NCI-H524 treated with DMSO at 0.1 percent for 48 hours (cell line): ENCODE data around the gene ZNF331.
A peak's percentile ranks its signal among the peaks of the same experiment; 100 is the strongest.

Experiments used
- DNase-seq: peaks from one replicate; lab custom pipeline; 2025; lab: John Stamatoyannopoulos, UW

Gene ZNF331

DNA sequence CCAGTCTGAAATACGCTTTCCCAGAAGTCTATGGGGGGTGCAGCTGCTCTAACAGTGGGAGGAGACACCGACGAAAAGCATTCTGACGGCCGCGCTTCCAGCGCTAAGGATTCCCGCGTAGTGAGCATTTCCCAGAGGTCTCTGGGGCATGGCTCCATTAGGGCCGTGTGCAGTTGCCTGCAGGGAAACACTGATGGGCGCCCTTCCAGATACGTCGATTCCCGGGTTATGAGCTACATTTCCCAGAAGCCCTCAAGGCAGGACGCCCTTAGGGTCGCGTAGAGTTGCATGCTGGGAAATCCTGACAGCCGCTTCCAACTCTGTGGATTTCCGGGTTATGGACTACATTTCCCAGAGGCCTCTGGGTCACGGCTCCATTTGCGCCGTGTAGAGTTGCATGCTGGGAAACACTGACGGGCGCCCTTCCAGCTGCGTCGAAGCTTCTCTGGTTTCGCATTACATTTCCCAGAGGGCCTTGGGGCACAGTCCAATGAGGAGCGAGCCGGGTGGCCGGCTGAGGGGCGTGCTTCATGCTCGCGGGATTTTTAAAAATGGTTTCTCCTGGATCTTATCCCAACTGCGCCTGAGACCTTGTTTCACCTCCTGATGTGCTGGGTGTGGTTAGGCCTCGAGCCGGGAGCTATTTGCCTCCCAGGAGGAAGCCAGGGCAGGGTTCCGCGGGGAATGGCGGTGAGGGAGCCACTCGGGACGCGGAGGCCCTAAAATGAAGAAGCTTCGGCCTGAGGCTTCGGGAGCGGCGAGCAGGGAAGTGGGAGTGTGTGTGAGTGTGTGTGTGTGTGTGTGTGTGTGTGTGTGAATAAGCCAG lies 17.2 kb upstream of the ZNF331 start:
- DNase-seq = peak; percentile 97

DNA sequence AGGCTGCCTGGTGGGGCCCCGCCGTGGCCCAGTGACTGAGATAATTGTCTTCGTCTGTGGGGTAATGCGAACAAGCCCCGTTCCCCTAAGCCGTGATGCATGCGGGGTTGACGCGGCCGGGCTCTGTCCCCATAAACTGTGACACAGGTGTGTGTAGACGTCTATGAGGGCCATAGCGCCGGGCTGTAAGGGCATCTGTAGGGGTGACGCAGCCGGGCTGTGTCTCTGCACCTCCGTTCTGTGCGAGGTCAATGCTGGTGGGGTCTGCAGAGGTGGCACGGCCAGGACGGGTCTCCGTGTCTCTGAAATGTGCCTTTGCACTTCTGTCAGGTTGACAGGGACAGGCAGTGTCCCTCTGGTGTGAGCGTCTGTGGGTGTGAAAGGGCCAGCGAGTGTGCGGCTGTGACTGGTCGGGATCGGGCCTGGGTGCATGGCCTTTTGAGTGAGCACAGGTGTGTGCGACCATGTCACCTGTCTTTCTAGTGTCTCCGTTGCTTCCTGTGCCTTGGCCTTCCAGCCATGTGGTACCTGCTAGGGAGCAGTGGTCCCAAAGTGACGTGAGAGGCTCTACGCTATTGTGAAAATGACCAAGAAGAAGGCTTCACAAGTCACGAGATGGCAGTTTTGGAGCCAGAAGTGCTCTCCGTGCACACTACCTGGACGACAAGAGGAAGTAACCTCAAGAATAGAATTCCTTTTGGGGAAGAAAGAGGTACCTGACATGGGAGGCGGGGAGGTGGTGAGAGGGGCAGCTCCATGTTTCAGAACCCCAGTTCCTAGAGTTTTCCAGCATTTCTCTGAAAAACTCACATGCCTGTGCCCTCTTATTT lies 16.4 kb upstream of the ZNF331 start:
- no peak for DNase-seq

DNA sequence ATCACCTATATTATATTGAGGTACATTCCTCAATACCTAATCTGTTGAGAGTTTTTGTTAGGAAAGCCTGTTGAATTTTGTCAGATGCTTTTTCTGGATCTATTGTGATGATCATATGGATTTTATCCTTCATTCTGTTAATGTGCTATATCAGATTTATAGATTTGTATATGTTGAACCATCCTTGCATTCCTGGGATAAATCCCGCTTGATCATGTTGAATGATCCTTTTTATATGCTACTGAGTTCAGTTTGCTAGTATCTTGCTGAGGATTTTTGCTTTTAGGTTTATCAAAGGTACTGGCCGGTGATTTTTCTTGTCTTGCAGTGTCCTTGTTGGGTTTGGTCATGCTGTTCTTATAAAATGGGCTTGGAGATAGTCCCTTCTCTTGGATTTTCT lies 12.0 kb upstream of the ZNF331 start:
- DNase-seq = no peak

DNA sequence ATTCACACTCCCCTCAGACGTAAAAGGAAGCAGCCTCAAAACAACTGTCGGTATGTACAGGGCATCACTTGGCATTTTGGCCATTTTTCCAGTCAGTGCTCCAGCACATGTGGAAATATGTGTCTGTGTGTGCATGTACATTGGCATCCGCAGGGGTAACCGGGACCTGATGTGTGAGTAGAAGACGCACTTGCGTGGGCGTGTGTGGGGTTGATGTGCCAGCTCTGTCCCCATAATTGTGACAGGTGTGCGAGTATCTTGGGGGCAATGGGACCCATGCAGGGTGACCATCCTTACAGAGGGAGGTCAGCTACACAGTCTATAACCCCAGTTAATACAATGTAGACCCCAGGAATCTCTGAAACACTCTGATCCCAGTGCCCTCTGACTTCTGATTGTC lies 7.3 kb upstream of the ZNF331 start:
- no peak for DNase-seq

DNA sequence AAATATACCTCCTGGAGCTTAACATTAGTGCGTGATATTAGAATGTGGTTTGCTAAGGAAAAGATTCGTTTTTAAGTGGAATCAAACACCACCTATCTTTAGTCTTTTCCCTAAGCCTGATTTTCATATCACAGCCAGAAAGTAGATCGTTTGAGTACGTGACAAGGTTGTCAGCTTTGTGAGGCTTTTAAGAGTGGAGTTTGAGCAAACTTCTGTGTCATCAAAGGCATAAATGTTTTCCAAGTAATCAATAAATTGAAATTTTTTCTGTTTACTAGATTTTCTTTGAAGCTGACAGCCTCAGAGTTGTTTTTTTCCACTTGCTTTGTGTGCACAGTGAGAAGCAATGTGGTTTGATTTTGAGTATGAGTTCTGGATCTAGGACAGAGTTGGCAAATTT lies 6.5 kb upstream of the ZNF331 start:
- no peak for DNase-seq

DNA sequence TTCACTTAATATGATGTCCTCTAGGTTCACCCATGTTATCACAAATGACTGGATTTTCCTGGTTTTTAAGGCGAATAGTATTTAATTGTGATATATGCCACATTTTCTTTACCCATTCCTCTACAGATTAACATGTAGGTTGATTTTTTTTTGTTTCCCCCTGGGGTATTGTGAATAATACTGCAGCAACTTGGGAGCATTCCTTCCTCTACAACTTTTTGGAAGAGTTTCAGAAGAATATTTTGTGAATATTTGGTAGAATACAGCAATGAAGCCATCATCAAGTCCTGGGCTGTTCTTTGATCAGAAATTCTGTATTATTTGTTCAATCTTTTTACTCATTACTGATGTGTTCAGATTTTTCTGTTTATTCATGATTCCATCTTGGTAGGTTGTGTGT lies 5.6 kb upstream of the ZNF331 start:
- DNase-seq = no peak

DNA sequence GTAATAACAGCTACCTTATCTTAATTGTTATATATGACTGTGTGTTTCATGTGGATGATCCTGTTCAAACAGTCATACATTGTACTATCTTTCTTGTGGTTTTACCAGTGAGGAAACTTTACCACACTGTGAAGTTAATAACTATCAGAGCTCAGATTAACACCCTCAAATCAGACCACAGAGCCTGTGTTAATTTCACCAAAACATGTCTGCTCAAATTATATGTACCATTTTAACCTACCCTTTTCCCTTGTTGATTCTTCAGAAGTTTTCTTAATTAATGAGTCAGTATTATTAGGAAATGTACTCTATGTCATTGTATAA lies 1.8 kb upstream of the ZNF331 start:
- no peak for DNase-seq

DNA sequence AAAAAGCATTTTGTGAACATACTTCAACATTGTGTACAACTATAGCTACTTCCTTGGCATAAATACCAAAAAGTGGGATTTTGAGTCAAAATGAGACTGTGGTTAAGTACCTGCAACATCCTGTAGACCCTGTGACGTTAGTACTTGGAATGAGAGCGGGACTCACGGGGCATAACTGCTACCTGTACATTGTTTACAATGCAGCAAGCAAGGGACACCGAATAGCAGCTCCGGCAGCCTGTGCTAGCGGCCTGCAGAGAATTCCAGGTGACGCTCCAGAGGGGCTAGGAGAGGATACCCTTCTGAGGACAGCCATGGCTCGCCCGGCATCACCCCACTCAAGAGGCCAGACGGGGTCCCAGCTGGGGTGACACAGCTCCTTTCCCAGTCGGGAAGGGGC lies 824 bp upstream of the ZNF331 start:
- DNase-seq = no peak

DNA sequence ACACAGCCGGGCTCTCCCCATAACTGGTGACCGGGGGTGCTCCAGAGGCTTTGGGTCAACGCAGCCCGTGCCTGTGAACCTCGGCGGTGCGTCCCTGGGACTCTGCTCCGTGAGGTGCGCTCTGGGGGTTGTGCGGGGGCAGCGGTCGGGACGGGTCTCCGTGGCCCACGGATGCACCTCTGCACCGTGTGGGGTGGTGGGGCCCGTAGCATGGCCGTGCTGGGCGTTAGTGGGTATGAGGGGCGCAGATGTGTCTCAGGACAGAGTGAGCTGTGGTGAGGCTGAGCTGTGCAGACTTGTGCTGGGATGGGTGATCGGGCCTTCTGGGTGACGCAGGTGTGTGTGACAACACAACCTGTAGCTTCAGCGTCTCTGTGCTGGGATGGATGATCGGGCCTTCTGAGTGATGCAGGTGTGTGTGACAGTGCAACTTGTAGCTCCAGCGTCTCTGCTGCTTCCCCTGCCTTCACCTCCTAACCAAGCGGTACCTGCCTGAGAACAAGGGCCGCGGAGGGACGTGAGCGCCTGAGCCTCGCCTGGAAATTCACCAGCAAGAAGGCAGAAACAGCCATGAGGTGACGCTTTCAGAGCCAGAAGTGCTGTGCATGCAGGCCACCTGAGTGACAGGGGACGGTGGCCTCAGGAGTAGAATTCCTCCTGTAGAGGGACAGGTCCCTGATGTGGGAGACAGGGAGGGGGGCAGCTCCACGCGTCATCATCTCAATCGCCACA lies 599 bp downstream of the ZNF331 start:
- DNase-seq = no peak

DNA sequence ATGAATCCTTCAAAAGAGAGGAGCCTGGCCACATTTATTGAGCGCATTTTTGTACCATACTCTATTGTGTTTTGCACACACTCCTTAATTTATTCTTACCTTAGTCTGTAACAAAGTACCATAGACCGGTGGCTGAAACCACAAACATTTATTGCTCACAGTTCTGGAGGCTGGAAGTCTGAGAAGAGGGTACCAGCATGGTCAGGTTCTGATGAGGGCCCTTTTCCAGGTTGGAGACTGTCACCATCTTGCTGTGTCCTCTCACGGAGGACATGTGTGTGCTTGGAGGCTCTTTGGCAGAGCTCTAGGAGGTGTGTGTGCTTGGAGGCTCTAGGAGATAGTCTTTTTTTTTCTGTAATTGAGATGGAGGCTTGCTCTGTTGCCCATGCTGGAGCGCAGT lies 2.1 kb downstream of the ZNF331 start:
- no peak for DNase-seq

DNA sequence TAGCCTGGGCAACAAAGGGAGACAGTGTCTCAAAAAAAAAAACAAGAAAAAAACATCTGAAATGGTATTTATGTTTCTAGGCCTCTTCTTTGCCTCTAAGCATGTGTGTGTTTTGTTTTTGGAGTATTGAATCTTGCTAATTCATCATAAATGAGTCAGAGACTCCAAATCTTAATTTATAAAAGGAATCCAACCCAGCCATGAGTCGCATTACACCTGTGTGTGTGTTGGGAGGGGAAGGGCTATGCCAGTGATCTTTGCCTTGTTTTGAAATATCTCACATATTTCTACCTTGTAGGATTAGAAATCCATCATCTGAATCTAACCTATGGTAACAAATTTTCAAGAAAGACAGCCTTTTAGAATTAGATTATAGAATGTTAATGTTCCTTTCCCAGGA lies 4.0 kb downstream of the ZNF331 start:
- DNase-seq = no peak

DNA sequence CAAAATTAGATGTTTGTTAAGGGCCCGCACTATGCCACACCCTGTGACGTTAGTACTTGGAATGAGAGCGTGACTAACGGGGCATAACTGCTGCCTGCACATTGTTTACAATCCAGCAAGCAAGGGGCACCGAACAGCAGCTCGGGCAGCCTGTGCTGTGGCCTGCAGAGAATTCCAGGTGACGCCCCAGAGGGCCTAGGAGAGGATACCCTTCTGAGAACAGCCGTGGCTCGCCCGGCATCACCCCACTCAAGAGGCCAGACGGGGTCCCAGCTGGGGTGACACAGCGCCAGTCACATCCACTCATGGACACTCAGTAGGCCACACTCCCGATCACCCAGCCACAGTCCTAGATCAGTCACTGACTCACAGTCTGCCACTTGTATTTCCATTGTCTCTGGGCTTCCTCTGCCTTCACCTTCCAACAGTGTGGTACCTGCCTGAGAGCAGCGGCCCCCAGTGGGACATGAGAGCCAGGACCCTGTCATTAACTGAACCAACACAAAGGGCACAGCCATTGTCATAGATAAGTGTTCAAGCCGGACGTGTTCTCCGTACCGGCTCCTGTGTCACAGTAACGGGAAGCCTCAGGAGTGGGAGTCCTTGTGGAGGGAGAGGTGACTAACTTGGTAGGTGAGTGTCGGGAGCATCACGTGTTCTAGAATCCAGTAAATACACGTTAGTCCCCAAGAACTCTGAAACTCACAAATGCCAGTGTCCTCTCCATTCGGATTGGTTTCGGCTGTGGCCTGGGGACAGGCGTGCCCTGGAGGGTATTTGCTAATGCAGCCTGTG lies 7.5 kb downstream of the ZNF331 start:
- DNase-seq = no peak

DNA sequence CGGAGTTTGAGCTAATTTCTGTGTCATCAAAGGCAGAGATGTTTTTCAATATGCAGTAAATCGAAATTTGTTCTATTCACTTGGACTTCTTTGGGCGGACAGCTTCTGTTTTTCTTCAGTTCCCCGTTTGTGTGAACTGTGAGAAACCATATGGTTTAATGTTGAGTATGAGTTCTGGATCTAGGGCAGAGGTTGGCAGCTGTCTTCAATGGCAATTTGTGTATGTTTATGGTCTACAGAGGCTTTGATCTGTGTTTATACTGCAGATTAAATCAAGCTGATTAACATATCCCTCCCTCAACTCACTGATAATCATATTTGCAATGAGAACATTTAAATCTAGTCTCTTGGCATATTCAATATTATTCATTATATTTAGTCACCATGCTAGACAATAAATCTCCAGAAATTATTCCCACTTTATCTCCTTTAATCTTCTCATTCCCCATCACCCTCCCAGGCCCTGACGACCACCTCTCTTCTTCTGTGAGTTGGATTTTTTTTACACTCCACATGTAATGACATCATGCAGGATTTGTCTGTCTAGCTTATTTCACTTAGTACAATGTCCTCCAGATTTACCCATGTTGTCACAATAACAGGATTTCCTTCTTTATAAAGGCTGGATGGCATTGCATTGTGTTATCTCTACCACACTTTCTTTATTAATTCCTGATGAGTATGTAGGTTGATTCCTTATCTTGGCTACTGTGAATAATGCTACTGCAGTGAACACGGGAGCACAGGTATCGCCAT lies 9.0 kb downstream of the ZNF331 start:
- no peak for DNase-seq

DNA sequence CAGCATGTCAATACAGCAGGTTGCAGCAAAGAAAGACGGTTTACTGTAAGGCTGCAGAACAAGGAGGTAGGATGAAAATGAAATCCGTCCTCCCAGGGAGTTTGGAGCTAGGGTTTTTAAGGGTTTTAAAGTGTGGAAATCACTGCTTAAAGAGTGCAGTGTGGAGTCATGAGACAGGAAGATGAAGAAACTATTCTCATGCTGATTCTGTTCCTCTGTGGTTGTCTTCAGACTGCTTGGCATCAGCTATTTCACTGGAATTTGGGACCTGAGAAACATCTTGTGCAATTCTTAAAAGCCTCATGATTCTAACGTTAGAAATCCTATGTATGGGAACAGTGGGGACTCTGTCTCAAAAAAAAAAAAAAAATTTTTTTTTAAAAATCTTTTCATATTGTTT lies 11.4 kb downstream of the ZNF331 start:
- no peak for DNase-seq

DNA sequence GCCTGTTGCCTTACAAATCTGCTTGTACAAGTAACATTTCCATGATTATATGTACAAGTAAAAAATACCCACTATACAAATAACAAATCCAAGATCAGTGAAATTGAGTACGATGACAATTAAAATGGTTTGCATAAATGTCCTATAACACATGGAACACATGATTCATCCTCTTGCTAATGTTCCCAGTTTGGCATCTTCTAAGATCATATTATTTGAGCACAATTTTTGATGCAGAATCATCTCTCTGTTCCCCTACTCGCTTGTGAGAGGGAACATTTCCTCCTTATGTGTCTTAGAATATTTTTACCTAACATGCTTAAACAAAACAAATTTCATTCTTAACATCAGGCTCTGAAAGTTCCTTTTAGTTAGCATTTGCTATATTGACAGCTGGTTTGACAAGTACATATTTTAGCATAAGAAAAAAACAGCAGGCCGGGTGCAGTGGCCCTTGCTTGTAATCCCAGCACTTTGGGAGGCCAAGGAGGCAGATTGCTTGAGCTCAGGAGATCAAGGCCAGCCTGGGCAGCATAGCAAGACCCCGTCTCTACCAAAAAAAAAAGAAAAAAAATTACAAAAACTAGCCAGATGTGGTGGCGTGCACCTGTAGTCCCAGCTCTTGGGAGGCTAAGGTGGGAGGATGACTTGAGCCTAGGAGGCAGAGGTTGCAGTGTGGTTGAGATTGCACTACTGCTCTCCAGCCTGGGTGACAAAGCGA lies 14.2 kb downstream of the ZNF331 start:
- no peak for DNase-seq

DNA sequence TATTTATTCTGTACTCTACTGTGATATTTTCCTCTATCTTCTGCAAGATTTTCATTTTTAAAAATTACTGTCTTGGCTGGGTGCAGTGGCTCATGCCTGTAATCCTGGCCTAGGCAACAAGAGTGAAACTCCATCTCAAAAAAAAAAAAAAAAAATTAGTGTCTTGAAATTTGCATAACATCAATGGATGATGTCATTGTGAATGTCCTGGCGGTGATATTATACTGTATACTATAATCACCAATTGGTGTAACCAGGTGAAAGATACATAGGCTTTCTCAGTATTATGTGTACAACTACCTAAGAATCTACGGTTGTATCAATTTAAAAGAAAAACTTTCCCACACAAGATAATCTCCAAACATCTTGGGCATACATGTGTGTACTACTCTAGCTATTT lies 15.2 kb downstream of the ZNF331 start:
- DNase-seq = no peak

DNA sequence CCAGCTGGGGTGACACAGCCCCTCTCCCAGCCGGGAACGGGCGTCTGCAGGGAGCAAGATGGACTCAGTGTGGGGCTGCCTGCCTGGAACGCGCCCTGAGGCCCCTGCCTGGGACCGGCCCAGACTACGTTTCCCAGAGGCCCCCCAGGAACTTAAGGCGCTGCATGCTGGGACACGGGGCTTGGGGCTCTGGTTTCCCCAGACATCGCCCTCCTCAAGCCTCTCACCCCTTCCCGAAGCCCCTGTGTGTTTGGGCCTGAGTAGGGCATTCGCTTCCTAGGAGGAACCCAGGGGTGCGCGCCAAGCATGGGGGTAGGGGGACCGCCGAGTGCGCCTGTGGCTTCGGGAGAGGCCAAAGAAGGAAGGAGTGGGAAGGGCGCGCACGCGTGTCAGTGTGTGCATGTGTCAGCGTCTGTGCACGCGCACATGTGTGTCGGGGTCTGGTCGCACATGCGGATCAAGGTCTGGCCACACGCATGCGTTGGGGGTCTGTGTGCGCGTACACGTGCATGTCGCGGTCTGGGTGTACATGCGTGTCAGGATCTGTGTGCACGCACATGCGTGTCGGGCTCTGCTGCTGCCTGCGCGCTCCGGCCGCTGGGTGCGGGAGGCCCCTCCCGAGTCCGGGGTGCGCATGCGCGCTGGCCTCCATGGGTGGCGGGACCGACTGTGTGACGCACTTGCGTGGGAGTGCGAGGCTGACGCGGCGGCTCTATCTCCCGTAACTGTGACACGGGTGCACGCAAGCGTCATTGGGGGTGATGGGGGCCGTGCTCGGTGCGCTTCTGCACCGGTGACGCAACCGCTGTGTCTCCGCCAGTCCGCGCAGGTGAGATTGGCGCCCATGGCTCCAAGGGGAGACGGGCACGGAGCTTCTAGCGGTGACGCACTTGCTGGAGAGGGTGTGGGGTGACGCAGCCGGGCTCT lies 16.2 kb downstream of the ZNF331 start:
- DNase-seq = no peak

DNA sequence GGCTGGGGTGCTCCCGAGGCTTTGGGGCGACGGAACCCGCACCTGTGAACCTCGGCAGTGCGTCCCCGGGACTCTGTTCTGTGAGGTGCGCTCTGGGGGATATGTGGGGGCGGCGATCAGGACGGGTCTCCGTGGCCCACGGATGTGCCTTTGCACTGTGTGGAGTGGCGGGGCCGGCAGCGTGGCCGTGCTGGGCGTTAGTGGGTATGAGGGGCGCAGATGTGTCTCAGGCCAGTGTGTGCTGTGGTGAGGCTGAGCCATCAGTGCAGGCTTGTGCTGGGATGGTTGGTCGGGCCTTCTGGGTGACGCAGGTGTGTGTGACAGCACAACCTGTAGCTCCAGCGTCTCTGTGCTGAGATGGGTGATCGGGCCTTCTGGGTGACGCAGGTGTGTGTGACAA lies 16.9 kb downstream of the ZNF331 start:
- no peak for DNase-seq

DNA sequence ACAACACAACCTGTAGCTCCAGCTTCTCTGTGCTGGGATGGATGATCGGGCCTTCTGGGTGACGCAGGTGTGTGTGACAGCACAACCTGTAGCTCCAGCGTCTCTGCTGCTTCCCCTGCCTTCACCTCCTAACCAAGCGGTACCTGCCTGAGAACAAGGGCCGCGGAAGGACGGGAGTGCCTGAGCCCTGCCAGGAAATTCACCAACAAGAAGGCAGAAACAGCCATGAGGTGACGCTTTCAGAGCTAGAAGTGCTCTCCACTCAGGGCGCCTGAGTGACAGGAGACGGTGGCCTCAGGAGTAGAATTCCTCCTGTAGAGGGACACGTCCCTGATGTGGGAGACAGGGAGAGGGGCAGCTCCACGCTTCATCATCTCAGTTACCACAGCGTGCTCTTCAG lies 17.4 kb downstream of the ZNF331 start:
- DNase-seq = no peak

DNA sequence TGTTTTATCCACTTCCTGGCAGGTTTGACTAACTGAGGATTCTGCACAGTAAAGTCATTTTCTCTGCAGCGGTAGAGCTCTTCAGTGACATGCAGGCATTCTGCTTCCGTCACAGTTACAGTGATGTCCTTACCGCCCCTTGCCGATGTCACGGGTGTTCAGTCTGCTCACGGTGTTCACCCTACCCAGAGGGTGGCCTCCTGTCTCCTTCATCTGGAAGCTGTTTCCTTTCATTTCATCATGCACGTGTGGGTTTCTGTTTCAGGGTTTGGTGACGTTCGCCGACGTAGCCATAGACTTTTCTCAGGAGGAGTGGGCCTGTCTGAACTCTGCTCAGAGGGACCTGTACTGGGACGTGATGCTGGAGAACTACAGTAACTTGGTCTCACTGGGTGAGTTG lies 33.4 kb downstream of the ZNF331 start:
- DNase-seq = no peak
